Limb (tissue), 2 donors: ENCODE data around the gene LRMDA.

ENCODE experiments used
- DNase-seq, 2 donors: peaks; one replicate each; pipeline ENCODE4 v3.0.0-alpha.2; 2016; ENCODE audit errors: extremely low spot score in 2 of 2

The LRMDA gene

DNA sequence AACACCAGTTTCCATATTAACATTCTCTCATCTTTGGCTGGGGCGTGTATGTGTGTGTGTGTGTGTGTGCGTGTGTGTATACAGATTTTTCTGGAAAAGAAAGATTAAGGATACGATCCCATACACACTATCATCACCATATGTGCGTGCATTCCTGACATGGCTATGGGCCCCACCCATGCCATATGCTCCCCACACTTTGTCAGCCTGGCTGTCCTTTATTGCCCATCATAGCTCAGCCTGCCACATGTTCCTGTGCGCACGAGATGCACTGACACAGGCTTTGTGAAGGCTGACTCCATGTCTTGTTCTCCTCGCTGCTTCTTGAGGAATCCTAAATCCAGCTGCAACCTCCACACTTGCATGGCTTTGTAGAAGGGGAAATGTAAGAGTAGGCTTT is 984.1 kb downstream of the LRMDA start:
- DNase-seq: no peak

DNA sequence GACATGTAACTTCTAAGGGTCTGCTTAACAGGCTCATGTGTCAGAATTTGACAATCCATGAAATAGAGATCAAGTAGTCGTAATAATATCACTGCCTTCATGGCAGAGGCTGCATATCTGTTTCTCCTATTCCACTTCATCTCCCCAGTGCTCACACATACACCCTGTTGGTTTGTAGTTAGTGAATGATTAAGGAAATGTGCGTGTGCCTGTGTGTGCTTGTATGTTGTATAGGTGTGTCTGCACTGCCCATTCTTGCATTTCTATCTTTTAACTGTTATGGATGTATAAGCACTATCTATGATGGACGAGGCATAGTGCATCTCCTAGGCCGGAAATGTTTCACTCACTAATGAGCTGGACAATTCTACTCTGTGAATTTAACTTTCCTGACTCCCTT is 985.2 kb downstream of the LRMDA start:
- no peak for DNase-seq

DNA sequence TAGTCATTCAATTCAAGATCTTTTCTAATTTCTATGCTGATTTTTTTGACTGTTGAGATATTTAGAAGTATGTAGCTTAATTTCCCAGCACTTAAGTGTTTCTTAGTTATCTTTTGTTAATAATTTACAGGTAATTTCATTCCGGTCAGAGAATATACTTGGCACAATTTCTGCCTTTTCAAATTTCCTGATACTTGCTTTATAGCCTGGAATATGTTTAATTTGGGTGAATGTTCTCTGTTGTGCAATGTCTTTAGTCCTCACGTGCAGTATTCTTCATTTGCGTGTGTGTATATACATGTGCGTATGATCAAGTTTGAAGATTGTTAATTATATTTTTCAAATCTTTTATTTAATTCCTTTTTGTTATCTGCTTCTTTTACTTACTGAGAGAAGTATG is 989.3 kb downstream of the LRMDA start:
- no peak for DNase-seq

DNA sequence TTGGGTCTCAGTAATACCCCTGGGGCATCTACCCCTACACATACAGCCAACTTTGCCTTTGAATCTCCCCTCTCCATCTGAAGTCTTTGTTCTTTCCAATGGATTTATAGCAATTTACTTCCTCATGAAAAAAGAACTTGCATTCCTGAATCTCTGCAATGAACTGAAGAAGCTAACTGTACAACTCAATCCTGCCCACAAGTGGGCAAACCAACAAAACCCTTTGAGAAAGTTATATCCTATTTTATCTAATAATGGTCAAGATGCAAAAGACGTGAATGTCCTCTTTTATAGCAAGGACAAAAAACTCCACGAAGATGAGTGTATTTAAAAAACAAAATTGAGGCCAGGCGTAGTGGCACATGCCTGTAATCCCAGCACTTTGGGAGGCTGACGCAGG is 991.3 kb downstream of the LRMDA start:
- no peak for DNase-seq

DNA sequence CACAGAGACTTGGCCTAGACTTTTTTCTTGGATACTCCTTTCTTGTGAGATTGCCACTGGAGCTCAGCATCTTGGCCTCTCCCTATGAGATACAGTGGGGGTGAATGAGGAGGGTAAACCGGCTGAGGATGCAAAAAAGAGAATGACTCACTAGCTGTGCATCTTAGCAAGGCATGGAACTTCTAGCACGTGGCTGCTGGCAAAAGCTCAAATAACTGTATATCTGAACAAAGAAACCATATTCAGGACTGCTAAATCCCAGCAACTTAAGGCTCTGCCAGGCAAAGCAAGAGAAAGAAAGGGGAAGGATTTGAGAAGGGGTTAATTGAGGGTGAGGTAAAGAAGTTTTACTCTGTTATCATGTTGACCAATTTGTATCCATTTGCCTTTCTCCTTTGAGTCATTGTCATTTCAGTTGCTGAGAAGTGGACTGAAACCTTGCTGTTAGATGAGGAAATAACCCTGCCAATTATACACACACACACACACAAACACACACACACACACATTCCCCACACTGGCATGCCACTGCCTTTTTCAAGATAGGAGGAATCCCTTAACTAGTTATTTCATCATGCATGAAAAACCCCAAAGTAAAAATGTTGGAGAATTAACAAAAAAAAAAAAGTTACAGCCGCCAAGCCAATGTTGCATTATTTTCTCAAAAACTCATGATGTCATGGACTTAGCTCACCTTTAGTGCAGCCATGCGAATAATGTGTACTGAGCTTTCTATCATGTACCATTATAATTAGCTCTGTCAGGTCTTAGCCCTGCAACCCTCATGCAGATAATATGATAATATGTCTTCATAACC is 997.3 kb downstream of the LRMDA start:
- no peak for DNase-seq

DNA sequence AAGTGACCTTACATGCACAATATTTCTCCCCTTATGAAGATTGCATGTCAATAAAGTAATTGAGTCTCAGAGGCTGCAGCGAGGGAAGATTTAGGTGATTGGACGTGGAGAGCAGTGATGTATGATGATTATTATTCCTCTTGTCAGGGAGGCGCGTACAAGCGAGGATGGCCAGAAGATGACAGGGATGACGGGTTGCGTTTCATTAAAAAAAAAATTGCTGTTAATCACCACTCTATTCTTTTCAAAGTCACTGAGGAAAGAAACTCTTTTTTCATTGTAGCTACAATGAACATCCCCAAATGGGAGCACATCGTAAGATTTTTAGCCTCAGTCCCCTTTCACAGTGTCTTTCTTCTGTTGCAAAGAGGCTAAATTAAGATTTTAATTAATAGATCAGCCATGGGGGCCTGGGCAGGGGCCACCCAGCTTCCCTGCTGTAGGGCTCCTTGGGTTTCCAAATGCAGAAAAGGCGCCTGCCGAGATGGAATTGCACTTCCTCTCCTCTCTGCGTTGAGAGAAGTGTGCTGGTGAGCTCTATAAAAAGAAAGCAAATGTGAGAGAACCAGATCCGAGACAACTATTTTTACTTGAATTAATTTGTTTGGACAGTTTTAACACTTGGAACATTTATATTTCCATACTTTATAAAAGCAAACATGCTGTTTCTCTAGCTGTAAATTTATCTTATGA is 998.1 kb downstream of the LRMDA start:
- no peak for DNase-seq

DNA sequence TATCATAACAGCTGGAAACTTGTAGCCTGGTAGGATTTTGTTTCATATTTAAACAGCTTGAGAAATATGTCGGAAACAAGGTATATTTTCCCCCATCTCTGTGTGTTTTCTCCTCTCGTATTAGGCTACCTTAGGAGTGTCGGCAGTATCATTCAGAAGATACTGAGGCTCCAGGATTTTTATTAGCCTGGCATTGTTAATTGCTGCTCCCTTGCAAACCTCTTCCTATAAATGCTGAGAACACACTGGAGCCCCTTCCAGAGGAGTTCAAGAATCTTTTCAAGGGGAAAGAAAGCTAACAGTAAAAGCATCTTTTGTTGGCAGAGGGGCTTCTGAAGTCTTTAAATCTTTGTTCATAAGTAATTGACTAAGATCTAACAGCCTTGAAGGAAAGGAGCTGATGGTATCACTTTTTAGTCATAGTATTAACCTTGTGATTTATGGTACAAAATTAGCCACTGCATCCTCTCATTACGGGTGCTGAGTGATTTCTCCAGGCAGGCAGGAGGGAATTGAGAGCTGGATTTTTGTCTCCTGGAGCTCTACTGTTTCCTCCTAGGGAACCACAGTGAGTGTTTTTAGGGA is 998.7 kb downstream of the LRMDA start:
- DNase-seq: no peak

DNA sequence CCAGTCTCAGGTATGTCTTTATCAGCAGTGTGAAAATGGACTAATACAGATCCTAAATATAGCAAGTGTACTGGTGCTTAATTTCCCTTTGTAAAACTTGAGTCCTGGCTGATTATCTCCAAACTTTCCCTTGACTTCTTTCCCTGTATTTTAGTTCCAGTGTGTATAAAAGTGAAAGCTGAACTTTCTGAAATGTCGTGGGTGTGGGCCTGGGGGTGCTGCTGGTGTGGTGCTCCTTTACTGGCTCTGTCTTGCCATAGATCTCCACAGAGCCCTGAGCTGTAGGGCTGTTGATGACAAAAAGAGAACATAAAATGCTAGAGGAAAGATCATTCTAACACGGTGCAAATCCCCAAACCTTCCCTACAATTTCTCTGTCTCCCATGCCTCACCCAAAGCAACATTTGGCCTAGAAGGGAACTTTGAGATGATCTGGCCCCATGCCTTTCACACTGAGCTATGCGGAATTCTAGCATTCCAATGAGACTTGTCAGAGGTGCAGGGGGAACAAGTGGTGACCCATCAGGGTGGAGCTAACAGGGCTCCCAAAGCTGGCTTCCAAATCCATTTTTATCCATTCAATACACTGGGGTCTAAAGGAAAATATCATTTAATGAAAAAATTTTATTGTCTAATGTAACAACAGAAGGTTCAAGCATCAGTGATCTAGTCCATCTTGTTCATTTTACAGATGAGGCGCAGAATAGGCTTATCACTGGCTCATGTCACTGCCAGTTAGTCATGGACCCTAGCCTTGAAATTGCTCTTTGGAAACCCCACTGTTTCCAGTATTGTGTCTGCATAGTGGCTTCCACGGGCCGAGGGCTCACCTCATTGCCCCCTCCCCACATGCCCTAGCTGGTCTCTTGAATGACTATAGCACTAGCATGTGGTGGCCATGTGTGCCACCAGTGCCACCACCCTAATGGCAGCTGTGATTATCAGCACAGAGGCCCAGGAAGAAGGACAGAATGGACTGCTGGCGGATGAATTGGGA is 1000.9 kb downstream of the LRMDA start:
- DNase-seq: no peak

DNA sequence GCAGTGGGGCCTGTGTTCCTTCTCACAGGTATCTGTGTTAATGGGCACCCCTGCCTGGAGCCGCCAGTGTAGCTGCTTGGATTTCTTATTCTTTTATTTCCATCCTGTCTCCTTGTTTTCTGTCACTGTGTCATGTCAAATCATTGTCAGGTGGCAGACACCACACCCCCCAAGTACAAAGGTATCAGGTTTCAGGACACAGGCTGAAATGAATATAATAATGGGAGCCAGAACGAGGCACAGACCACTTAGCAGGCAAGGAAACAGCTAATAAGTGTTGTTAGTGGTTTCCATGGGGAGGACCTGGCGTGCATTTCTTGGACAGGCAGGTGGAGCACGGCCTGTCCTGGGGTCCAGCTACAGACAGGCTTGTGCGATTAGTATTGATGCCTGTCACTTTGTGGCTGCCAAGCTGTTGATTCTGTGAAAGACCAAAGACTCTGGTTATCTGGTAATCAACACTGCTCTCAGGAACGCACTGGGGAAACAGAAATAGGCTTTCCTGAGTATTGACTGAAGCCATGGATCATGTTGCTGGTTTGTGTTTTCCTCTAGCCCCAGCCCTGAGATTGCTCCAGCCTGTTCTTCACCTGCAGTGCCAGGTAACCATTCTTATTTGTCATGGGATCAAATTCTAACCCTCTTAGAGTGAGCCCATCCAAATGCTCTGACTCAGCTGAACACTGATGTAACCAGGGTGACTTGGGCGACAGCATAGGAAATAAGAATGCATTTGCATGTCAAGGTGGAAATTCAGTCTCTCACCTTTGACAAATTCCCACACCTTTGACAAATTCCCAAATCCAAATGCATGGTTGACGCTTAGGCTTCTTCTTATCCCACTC is 1002.0 kb downstream of the LRMDA start:
- DNase-seq: no peak

DNA sequence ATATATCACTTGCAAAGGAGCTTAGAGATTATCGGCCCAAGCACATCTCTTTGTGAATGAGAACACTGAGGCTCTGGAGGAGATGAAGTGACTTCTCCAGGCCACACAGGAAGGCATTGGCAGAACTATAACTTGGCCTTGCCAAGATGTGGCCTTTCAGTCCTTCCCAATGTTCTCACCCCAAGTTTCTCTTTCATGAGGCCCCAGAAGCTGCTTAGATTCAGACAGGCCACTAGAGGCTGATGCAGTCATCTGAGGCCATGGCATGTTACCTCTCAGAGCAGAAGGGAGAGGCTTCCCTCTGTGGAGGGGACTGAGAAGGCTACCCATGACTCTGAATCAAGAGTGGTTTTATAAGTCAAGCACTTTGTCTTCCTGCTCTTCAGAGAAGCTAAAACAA is 1003.7 kb downstream of the LRMDA start:
- no peak for DNase-seq

DNA sequence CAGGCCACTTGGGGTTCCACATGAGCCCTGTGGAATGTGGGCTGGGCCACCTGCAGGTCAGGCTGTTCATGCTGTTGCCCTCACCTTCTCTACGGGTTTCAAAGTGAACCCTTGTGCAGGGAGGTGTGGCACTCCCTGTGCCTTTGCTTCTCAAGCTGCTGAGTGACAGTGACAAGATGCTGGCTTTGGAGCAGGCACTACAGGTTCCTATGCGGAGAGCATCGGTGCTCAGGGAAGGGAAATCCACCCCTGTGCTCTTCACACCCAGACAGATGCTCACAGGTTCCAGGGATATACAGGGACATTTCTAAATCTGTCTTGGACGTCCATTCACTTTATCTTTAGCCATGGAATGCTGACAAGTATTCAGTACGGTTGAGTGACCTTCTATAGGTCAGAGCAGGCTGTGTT is 1005.0 kb downstream of the LRMDA start:
- no peak for DNase-seq

DNA sequence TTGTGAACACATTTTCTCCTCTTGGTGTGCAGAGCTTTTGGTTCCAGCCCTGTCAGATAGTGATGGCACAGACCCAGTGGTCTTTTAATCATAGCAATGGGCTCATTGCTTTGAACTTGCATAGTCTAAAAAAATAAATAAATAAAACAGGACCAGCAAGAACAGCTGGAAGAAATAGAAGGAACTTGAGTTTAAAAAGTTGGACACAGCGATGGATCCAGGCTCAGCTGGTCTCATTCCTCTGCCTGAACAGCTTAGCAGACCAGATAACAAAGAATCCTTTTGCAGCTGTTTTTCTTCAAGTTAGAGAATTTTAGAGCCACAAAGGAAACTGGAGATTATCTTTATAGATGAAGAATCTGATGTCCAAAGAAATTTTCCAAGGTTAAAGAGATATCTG is 1005.6 kb downstream of the LRMDA start:
- no peak for DNase-seq

DNA sequence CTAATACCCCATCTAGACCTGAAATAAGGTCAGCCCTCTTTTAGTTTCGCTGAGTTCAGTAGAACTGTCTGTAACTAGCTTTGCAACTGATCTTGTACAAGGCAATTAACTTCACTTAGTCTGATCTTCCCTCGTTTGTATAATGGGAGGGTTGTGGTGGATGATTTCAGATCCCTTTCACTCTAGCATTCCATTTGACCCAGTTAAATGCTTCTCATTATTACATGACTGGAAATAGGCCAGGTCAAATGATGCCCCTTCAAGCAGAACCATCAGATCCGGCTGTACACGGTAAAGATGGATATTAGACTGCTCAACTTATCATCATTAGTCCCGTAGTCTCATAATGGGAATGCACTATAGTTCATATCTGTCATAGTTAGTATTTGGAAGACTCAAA is 1009.0 kb downstream of the LRMDA start:
- no peak for DNase-seq

DNA sequence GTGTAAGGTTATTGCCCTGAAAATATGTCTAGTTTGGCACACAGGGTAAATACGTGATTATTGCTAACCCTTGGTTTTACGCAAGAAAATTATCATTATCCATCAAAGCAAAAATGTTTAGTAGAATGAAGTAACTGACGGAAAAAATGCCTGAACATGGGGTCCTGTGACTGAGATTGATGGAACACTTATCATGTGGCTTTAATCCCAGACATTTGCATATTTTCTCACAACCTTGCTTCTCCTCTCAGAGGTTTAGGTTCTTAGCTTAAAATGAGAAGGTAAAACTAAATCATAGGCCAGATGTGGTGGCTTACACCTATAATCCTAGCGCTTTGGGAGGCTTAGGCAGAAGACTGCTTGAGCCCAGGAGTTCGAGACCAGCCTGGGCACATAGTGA is 1010.7 kb downstream of the LRMDA start:
- no peak for DNase-seq

DNA sequence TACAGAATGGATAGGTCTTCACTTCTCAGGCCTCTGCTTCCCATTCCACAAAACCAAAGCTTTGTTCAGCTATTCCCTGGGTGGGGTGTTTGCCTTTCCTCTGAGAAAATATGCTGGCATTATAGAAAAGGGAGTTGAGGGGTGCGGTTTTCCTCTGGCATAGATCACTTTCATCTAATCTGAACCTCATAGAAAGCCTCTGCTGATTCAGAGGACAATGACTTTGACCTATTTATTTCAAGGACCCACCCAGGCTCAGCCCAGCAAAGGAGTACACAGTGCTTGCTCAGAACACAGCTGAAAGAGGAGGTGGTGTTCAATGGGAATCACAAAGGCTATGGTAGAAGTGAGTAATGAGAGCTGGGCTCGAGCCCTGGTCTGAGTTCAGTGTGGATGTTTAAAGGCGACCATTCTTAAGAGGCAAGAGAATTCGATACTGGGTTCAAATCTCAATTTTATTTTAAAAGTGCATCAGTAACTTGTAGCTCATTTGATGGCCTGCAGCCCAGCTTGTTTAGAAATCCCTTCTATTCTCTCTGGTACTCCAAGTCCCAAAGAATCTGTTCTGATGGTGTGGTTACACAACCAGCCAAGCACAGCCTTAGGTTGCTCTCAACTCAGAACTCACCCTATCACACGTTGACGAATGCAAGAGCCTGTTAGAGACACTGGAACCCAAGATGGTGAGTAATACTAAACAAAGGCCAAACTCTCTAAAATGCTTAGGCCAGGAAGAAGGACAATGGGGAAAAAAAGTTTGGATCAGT is 1012.8 kb downstream of the LRMDA start:
- DNase-seq: no peak

DNA sequence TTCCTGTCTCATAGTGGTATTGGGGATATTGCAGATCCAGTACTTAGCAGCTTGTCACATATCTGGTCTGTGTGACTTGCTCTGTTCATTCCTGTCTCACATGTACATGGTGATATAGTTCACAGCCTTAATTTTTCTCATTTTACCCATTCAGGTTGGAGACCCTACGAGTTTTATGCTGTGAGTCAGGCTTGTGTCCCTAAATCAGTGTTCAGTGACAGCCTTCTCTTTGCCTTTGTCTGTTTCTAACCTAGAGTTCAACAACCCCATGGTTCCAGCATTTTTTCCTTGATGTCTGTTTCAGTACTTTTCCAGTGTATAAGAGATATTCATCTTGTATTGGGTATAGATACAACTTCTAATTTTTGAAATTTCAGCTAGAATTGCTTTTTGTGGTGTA is 1016.2 kb downstream of the LRMDA start:
- DNase-seq: no peak

DNA sequence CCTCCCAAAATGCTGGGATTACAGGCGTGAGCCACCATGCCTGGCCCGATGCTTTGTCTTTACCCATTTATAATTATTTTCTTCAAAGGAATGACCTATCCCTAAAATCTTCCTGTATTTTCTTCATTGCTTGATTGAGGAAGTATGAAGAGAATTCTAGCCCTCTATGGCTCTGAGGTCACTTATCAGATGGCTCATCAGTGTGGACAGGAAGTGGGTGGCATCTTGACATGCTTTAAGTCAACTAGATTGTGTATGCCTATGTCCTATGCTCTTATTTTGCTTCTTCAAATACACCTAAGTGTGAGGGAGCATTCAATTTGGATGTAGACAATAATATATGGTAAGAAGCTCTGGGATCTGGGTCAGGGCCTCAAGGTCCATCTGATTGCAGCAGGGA is 1020.5 kb downstream of the LRMDA start:
- DNase-seq: no peak

DNA sequence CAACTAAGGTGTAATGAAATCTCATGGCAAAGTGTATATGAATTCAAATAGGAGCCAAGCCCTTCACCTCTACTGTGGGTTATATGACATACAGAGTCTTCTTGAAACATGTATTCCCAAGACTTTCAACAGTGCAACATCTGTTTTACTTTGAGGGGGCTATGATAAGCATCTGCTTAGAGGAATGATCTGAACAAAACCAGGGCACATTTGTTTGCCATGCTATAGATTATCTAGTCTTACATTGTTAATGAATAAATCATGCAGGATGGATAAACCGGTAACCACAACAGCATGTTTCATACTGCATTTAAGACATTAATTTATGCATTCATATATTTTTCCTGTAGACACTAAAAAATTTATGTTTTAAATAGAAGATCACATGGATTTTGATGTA is 1021.9 kb downstream of the LRMDA start:
- no peak for DNase-seq

DNA sequence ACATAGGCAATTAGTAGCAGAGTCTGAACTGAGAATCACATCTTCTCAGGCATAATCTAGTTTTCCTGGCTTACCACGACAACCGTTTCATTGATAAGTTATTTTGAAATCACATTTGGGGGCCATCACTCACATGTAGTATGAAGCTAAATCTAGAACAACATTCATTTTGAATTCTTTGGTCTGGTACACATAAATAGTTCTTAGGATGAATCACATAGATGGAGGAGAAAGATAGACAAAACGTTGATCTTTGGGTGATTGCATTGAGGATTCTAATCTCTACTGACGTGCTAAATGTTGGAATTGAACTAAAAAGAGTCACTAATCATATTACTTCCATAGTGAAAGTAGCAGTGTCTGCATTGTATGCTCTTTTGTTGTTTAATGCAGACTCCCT is 1022.6 kb downstream of the LRMDA start:
- DNase-seq: no peak
